HG02588 (cell line): ENCODE measurements around the gene TESK2.
"Not testable (repeated sequence)": the region's sequence is repeated elsewhere in the genome, so short reads cannot be mapped to it uniquely, and the experiment has no call there.

ENCODE experiments used
- ATAC-seq: cut with Tn5 transposase; IDR thresholded peaks from one replicate; pipeline ENCODE4 v1.9.1; 2021; ENCODE audit warnings: mild to moderate bottlenecking, moderate library complexity; ENCODE audit not compliant: unreplicated experiment

Gene TESK2

GRCh38 chr1:45490626-45491486 is at the start of gene TESK2:
Gene TESK2, minus strand, starts transcription at chr1:45491163. Its CDS starts 33,378 bp downstream, at chr1:45457785.
- peak; percentile 81 for ATAC-seq

GRCh38 chr1:45536886-45537285 is 45.9 kb upstream of the TESK2 start:
- ATAC-seq = no peak

- no peak for ATAC-seq
Observed at GRCh38 chr1:45535988-45536766, 45.2 kb upstream of the TESK2 start.

- ATAC-seq = no peak
Observed at GRCh38 chr1:45531873-45532272, 40.9 kb upstream of the TESK2 start.

GRCh38 chr1:45530632-45531135 is 39.7 kb upstream of the TESK2 start:
- ATAC-seq = no peak

- ATAC-seq = no peak
Observed at GRCh38 chr1:45526135-45526644, 35.2 kb upstream of the TESK2 start.

GRCh38 chr1:45523975-45524374 is 33.0 kb upstream of the TESK2 start:
- not testable (repeated sequence) for ATAC-seq

- not testable (repeated sequence) for ATAC-seq
Observed at GRCh38 chr1:45523516-45523915, 32.6 kb upstream of the TESK2 start.

- no peak for ATAC-seq
Observed at GRCh38 chr1:45522324-45523104, 31.6 kb upstream of the TESK2 start.

- ATAC-seq = peak; percentile 71
Observed at GRCh38 chr1:45521413-45522323, 30.7 kb upstream of the TESK2 start, which contains the start of gene PRDX1. Gene PRDX1, minus strand, starts transcription at chr1:45521884. Its CDS starts 2,841 bp downstream, at chr1:45519043.

- not testable (repeated sequence) for ATAC-seq
Observed at GRCh38 chr1:45519774-45520173, 28.8 kb upstream of the TESK2 start.

- no peak for ATAC-seq
Observed at GRCh38 chr1:45518910-45519309, 27.9 kb upstream of the TESK2 start.

GRCh38 chr1:45518366-45518765 is 27.4 kb upstream of the TESK2 start:
- not testable (repeated sequence) for ATAC-seq

- ATAC-seq = no peak
Observed at GRCh38 chr1:45516465-45516864, 25.5 kb upstream of the TESK2 start.

GRCh38 chr1:45516036-45516435 is 25.1 kb upstream of the TESK2 start:
- ATAC-seq = no peak

GRCh38 chr1:45513532-45514260 is 22.7 kb upstream of the TESK2 start:
- not testable (repeated sequence) for ATAC-seq

- no peak for ATAC-seq
Observed at GRCh38 chr1:45512641-45513054, 21.7 kb upstream of the TESK2 start.

- no peak for ATAC-seq
Observed at GRCh38 chr1:45510972-45511527, 20.1 kb upstream of the TESK2 start.
